HepG2 (cell line): Measurements from ENCODE around the gene RPS19.

ENCODE experiments used
- RBM39 ChIP-seq: fragments of 200-400 bp; formaldehyde crosslinking; IDR thresholded peaks from one replicate; pipeline ENCODE4 v1.6.1; 2018; ENCODE audit warnings: antibody characterized with exemption, mild to moderate bottlenecking, low read depth, low read length; ENCODE audit not compliant: poor library complexity, severe bottlenecking
- ZNF629 ChIP-seq: sonication (generic); formaldehyde crosslinking; conservative IDR thresholded peaks from 2 replicates; pipeline ENCODE4 v1.5.0; 2020; ENCODE audit warnings: missing genetic modification reagents
- TF ChIP-seq, protein P1 (sequence below): sonication (generic); formaldehyde crosslinking; IDR thresholded peaks from 2 replicates; pipeline ENCODE4 v1.5.0; 2020; ENCODE audit warnings: mild to moderate bottlenecking, missing genetic modification reagents, moderate library complexity

GRCh38 chr19:41847351-41848105, 12.5 kb upstream of the RPS19 start:
- TF ChIP-seq, protein P1, sequence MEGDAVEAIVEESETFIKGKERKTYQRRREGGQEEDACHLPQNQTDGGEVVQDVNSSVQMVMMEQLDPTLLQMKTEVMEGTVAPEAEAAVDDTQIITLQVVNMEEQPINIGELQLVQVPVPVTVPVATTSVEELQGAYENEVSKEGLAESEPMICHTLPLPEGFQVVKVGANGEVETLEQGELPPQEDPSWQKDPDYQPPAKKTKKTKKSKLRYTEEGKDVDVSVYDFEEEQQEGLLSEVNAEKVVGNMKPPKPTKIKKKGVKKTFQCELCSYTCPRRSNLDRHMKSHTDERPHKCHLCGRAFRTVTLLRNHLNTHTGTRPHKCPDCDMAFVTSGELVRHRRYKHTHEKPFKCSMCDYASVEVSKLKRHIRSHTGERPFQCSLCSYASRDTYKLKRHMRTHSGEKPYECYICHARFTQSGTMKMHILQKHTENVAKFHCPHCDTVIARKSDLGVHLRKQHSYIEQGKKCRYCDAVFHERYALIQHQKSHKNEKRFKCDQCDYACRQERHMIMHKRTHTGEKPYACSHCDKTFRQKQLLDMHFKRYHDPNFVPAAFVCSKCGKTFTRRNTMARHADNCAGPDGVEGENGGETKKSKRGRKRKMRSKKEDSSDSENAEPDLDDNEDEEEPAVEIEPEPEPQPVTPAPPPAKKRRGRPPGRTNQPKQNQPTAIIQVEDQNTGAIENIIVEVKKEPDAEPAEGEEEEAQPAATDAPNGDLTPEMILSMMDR (CRISPR knock-in tag): no peak
- TF ChIP-seq ZNF629 (CRISPR knock-in tag) (no peak), RBM39 (no peak)
